ENCODE measurements around the gene ABCA13. TPM values are rescaled to one million over a fixed set of nuclear protein-coding genes. Genes with fewer than 3 reads are reported as not detected.

Gene ABCA13
- polyA plus RNA-seq, 3 donors, result 0.10 to 0.41 (median 0.37) TPM

- Histone ChIP-seq H4K20me1 (ENCODE audit: insufficient read depth, low read length) (no peaks in the 10 kb centered on the region), H3K4me3 (replicated peaks in 1 of 3; ENCODE audit: low read depth in 2 of 3, low read length in 3 of 3) (no peak overlapping the region), H3K27ac (ENCODE audit: low read depth in 1 of 2, low read length in 2 of 2) (no peak overlapping the region), H2AFZ (ENCODE audit: insufficient read depth, low read depth, low read length, poor library complexity, severe bottlenecking) (no peak overlapping the region), H3K4me2 (replicated peaks; ENCODE audit: extremely low read depth, low read length, poor library complexity, severe bottlenecking) (no peak overlapping the region), H3K4me1 (ENCODE audit: control insufficient read depth in 1 of 2, insufficient read depth in 2 of 2, low read length in 2 of 2) (peaks cover 4 to 9% of the 10 kb centered on the region in 2 donors), H3K9ac (ENCODE audit: insufficient read depth, low read length, poor library complexity, severe bottlenecking) (no peak overlapping the region), H3K27me3 (ENCODE audit: control insufficient read depth in 2 of 2, insufficient read depth in 2 of 2, low read length in 2 of 2) (no peaks in the 10 kb centered on the region), H3K36me3 (replicated peaks in 1 of 2; ENCODE audit: control insufficient read depth in 1 of 2, insufficient read depth in 2 of 2, low read length in 2 of 2) (no peaks in the 10 kb centered on the region), H3K79me2 (ENCODE audit: insufficient read depth, low read length) (no peaks in the 10 kb centered on the region), H3K9me3 (replicated peaks in 1 of 2; ENCODE audit: control insufficient read depth in 1 of 2, insufficient read depth in 1 of 2, low read length in 2 of 2) (peaks cover 6 to 7% of the 10 kb centered on the region in 2 donors)
- H3K9me3 Mint-ChIP-seq, result peaks cover 15 to 25% (median 20%) of the 10 kb centered on the region in 7 donors
- peaks cover 0 to 2% (median 0%) of the 10 kb centered on the region in 3 donors for H3K27me3 Mint-ChIP-seq (ENCODE audit: low read depth in 3 of 3)
- no peak for TF ChIP-seq CTCF (IDR thresholded peaks at IDR 0.05)
- intact Hi-C loops (cut with micrococcal nuclease), result no loop called here
- peaks cover 0 to 6% of the 10 kb centered on the region in 2 donors for H3K36me3 Mint-ChIP-seq
- H3K4me3 Mint-ChIP-seq, result no peak overlapping the region
- DNase-seq, result no peak
- peak overlapping the region in 1 of 7 donors; percentile 10 for H3K27ac Mint-ChIP-seq
- H3K4me1 Mint-ChIP-seq, result peaks cover 14% of the 10 kb centered on the region
These were observed 66.1 kb downstream of the ABCA13 start for GRCh38 chr7:48237354-48237753.

GRCh38 chr7:48242846-48243245, 71.6 kb downstream of the ABCA13 start:
- no peak for DNase-seq
- peaks cover 40% of the 10 kb centered on the region for H3K4me1 Mint-ChIP-seq
- Histone ChIP-seq H3K4me3 (replicated peaks in 1 of 3; ENCODE audit: low read depth in 2 of 3, low read length in 3 of 3) (no peak overlapping the region), H2AFZ (ENCODE audit: insufficient read depth, low read depth, low read length, poor library complexity, severe bottlenecking) (no peak overlapping the region), H3K4me2 (replicated peaks; ENCODE audit: extremely low read depth, low read length, poor library complexity, severe bottlenecking) (no peak overlapping the region), H3K9me3 (replicated peaks in 1 of 2; ENCODE audit: control insufficient read depth in 1 of 2, insufficient read depth in 1 of 2, low read length in 2 of 2) (no peaks in the 10 kb centered on the region), H3K9ac (ENCODE audit: insufficient read depth, low read length, poor library complexity, severe bottlenecking) (no peak overlapping the region), H3K4me1 (ENCODE audit: control insufficient read depth in 1 of 2, insufficient read depth in 2 of 2, low read length in 2 of 2) (peaks cover 33% of the 10 kb centered on the region in 2 donors), H3K27me3 (ENCODE audit: control insufficient read depth in 2 of 2, insufficient read depth in 2 of 2, low read length in 2 of 2) (no peaks in the 10 kb centered on the region), H3K36me3 (replicated peaks in 1 of 2; ENCODE audit: control insufficient read depth in 1 of 2, insufficient read depth in 2 of 2, low read length in 2 of 2) (no peaks in the 10 kb centered on the region), H4K20me1 (ENCODE audit: insufficient read depth, low read length) (no peaks in the 10 kb centered on the region), H3K79me2 (ENCODE audit: insufficient read depth, low read length) (no peaks in the 10 kb centered on the region), H3K27ac (ENCODE audit: low read depth in 1 of 2, low read length in 2 of 2) (no peak overlapping the region)
- 100% methylated on average over 1 of the region's 8 CpGs for WGBS (ENCODE audit: insufficient coverage)
- no peaks in the 10 kb centered on the region for H3K36me3 Mint-ChIP-seq
- intact Hi-C loops (cut with micrococcal nuclease), result no loop called here
- H3K27ac Mint-ChIP-seq, result no peak overlapping the region
- peaks cover 0 to 8% (median 3%) of the 10 kb centered on the region in 7 donors for H3K9me3 Mint-ChIP-seq
- TF ChIP-seq CTCF (IDR thresholded peaks at IDR 0.05), result no peak
- H3K27me3 Mint-ChIP-seq (ENCODE audit: low read depth in 3 of 3), result peaks cover 0 to 2% (median 1%) of the 10 kb centered on the region in 3 donors
- H3K4me3 Mint-ChIP-seq, result no peak overlapping the region
